Measurements from ENCODE around the gene SLC5A1. TPM values are rescaled to one million over a fixed set of nuclear protein-coding genes. Genes with fewer than 3 reads are reported as not detected.

The SLC5A1 gene
- total and polyA plus RNA-seq, 2 experiments from 2014 or later: 0.03 TPM; not detected in 1

DNA sequence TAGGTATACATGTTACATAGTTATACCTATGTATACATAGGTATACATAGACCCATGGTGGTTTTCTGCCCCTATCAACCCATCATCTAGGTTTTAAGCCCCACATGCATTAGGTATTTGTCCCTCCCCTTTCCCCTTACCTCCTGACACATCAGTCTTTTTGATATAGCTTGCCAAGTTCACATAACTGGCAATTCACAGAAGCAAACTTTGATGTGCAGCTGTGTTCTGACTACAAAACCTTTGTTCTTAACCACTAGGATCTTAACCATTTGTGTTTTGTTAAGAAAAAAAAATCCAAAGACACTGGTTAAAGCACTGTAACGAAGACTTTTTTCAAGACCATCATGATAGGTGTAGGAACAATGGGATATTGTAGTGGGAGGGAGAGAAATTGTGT lies 42.9 kb upstream of the SLC5A1 start:
- H3K4me2 ChIP-seq: no peak overlapping the region
- Mint-ChIP-seq H3K36me3 (ENCODE audit: low read depth) (no peaks in the 10 kb centered on the region), H3K9me3 (no peaks in the 10 kb centered on the region), H3K4me3 (no peak overlapping the region), H3K27me3 (ENCODE audit: insufficient read depth, low read depth, poor library complexity) (peaks cover 7% of the 10 kb centered on the region), H3K27ac (no peak overlapping the region), H3K4me1 (no peaks in the 10 kb centered on the region)
- H3K4me1 ChIP-seq (ENCODE audit: insufficient read depth): no peaks in the 10 kb centered on the region
- no peak overlapping the region for H2AFZ ChIP-seq
- H3K36me3 ChIP-seq (ENCODE audit: insufficient read depth): no peaks in the 10 kb centered on the region
- no peak overlapping the region for H3K27ac ChIP-seq (ENCODE audit: low read depth)
- DNase-seq (ENCODE audit: low spot score): no peak
- no peaks in the 10 kb centered on the region for H3K9me2 ChIP-seq (ENCODE audit: insufficient read depth)
- no peaks in the 10 kb centered on the region for H3F3A ChIP-seq (replicated peaks; ENCODE audit: low read depth)
- ATAC-seq: no peak
- no peak for TF ChIP-seq CREB1 (CRISPR knock-in tag; IDR thresholded peaks at IDR 0.05; ENCODE audit: low read depth)
- TF ChIP-seq, protein P1, sequence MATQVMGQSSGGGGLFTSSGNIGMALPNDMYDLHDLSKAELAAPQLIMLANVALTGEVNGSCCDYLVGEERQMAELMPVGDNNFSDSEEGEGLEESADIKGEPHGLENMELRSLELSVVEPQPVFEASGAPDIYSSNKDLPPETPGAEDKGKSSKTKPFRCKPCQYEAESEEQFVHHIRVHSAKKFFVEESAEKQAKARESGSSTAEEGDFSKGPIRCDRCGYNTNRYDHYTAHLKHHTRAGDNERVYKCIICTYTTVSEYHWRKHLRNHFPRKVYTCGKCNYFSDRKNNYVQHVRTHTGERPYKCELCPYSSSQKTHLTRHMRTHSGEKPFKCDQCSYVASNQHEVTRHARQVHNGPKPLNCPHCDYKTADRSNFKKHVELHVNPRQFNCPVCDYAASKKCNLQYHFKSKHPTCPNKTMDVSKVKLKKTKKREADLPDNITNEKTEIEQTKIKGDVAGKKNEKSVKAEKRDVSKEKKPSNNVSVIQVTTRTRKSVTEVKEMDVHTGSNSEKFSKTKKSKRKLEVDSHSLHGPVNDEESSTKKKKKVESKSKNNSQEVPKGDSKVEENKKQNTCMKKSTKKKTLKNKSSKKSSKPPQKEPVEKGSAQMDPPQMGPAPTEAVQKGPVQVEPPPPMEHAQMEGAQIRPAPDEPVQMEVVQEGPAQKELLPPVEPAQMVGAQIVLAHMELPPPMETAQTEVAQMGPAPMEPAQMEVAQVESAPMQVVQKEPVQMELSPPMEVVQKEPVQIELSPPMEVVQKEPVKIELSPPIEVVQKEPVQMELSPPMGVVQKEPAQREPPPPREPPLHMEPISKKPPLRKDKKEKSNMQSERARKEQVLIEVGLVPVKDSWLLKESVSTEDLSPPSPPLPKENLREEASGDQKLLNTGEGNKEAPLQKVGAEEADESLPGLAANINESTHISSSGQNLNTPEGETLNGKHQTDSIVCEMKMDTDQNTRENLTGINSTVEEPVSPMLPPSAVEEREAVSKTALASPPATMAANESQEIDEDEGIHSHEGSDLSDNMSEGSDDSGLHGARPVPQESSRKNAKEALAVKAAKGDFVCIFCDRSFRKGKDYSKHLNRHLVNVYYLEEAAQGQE (IDR thresholded peaks at IDR 0.05; ENCODE audit: unreplicated experiment): no peak
- TF ChIP-seq EZH2phosphoT487 (IDR thresholded peaks at IDR 0.05; ENCODE audit: unreplicated experiment): no peak
- TF ChIP-seq JUNB (IDR thresholded peaks at IDR 0.05; ENCODE audit: unreplicated experiment): no peak
- no peak for TF ChIP-seq POLR2AphosphoS5 (IDR thresholded peaks at IDR 0.05; ENCODE audit: low read depth)
- TF ChIP-seq, protein P2, sequence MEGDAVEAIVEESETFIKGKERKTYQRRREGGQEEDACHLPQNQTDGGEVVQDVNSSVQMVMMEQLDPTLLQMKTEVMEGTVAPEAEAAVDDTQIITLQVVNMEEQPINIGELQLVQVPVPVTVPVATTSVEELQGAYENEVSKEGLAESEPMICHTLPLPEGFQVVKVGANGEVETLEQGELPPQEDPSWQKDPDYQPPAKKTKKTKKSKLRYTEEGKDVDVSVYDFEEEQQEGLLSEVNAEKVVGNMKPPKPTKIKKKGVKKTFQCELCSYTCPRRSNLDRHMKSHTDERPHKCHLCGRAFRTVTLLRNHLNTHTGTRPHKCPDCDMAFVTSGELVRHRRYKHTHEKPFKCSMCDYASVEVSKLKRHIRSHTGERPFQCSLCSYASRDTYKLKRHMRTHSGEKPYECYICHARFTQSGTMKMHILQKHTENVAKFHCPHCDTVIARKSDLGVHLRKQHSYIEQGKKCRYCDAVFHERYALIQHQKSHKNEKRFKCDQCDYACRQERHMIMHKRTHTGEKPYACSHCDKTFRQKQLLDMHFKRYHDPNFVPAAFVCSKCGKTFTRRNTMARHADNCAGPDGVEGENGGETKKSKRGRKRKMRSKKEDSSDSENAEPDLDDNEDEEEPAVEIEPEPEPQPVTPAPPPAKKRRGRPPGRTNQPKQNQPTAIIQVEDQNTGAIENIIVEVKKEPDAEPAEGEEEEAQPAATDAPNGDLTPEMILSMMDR (conservative IDR thresholded peaks at IDR 0.05; ENCODE audit: low read depth in 2 of 2): no peak
- TF ChIP-seq, protein P3, sequence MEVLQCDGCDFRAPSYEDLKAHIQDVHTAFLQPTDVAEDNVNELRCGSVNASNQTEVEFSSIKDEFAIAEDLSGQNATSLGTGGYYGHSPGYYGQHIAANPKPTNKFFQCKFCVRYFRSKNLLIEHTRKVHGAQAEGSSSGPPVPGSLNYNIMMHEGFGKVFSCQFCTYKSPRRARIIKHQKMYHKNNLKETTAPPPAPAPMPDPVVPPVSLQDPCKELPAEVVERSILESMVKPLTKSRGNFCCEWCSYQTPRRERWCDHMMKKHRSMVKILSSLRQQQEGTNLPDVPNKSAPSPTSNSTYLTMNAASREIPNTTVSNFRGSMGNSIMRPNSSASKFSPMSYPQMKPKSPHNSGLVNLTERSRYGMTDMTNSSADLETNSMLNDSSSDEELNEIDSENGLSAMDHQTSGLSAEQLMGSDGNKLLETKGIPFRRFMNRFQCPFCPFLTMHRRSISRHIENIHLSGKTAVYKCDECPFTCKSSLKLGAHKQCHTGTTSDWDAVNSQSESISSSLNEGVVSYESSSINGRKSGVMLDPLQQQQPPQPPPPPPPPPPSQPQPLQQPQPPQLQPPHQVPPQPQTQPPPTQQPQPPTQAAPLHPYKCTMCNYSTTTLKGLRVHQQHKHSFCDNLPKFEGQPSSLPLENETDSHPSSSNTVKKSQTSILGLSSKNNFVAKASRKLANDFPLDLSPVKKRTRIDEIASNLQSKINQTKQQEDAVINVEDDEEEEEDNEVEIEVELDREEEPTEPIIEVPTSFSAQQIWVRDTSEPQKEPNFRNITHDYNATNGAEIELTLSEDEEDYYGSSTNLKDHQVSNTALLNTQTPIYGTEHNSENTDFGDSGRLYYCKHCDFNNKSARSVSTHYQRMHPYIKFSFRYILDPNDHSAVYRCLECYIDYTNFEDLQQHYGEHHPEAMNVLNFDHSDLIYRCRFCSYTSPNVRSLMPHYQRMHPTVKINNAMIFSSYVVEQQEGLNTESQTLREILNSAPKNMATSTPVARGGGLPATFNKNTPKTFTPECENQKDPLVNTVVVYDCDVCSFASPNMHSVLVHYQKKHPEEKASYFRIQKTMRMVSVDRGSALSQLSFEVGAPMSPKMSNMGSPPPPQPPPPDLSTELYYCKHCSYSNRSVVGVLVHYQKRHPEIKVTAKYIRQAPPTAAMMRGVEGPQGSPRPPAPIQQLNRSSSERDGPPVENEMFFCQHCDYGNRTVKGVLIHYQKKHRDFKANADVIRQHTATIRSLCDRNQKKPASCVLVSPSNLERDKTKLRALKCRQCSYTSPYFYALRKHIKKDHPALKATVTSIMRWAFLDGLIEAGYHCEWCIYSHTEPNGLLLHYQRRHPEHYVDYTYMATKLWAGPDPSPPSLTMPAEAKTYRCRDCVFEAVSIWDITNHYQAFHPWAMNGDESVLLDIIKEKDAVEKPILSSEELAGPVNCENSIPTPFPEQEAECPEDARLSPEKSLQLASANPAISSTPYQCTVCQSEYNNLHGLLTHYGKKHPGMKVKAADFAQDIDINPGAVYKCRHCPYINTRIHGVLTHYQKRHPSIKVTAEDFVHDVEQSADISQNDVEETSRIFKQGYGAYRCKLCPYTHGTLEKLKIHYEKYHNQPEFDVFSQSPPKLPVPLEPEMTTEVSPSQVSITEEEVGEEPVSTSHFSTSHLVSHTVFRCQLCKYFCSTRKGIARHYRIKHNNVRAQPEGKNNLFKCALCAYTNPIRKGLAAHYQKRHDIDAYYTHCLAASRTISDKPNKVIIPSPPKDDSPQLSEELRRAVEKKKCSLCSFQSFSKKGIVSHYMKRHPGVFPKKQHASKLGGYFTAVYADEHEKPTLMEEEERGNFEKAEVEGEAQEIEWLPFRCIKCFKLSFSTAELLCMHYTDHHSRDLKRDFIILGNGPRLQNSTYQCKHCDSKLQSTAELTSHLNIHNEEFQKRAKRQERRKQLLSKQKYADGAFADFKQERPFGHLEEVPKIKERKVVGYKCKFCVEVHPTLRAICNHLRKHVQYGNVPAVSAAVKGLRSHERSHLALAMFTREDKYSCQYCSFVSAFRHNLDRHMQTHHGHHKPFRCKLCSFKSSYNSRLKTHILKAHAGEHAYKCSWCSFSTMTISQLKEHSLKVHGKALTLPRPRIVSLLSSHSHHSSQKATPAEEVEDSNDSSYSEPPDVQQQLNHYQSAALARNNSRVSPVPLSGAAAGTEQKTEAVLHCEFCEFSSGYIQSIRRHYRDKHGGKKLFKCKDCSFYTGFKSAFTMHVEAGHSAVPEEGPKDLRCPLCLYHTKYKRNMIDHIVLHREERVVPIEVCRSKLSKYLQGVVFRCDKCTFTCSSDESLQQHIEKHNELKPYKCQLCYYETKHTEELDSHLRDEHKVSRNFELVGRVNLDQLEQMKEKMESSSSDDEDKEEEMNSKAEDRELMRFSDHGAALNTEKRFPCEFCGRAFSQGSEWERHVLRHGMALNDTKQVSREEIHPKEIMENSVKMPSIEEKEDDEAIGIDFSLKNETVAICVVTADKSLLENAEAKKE (CRISPR knock-in tag; IDR thresholded peaks at IDR 0.05): no peak
- TF ChIP-seq NANOG (IDR thresholded peaks at IDR 0.05; ENCODE audit: borderline replicate concordance): no peak
- TF ChIP-seq, protein P4, sequence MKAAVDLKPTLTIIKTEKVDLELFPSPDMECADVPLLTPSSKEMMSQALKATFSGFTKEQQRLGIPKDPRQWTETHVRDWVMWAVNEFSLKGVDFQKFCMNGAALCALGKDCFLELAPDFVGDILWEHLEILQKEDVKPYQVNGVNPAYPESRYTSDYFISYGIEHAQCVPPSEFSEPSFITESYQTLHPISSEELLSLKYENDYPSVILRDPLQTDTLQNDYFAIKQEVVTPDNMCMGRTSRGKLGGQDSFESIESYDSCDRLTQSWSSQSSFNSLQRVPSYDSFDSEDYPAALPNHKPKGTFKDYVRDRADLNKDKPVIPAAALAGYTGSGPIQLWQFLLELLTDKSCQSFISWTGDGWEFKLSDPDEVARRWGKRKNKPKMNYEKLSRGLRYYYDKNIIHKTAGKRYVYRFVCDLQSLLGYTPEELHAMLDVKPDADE (IDR thresholded peaks at IDR 0.05): no peak
- H4K20me1 ChIP-seq (replicated peaks; ENCODE audit: insufficient read depth): no peaks in the 10 kb centered on the region
- no peaks in the 10 kb centered on the region for H3K79me2 ChIP-seq (replicated peaks; ENCODE audit: insufficient read depth)
- no peaks in the 10 kb centered on the region for H3K27me3 ChIP-seq (ENCODE audit: insufficient read depth)
- no peak overlapping the region for H3K4me3 ChIP-seq

Measured in GM23338 (cell line).